ENCODE results near the gene LSM11. TPM values are rescaled to one million over a fixed set of nuclear protein-coding genes. Genes with fewer than 3 reads are reported as not detected.

LSM11 gene
- total RNA-seq, 1 donor from 2014 or later, result 8.8 TPM

DNA sequence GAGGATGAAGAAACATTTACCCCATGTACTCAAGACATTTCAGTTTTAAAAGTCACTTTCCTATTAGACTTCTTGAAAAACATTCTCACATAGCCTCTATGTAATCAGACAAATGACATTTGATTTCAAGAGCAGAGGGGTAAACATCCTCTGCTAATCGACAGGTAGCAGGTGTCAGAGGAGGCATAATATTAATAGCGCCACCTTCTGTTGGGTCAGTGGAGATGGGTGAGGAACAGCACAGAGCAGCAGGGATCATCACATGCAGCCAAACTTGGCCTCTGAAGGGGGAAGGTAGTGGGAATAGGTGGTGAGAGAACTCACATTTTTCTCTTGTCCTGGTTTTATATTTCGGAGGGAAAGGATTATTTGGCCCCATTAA is 3.3 kb upstream of the LSM11 start:
- H3K4me1 Mint-ChIP-seq (ENCODE audit: low read depth), result peaks cover 26% of the 10 kb centered on the region
- H3K27ac Mint-ChIP-seq, result no peak overlapping the region
- H3K27me3 Mint-ChIP-seq (ENCODE audit: insufficient read depth), result peaks cover 3% of the 10 kb centered on the region
- peaks cover 30% of the 10 kb centered on the region for H3K36me3 Mint-ChIP-seq (ENCODE audit: low read depth)
- no peaks in the 10 kb centered on the region for H3K9me3 Mint-ChIP-seq
- peak; percentile 13 for DNase-seq (ENCODE audit: low spot score)
- H3K4me3 Mint-ChIP-seq, result no peak overlapping the region
- intact Hi-C loops (cut with micrococcal nuclease), result no loop called here

DNA sequence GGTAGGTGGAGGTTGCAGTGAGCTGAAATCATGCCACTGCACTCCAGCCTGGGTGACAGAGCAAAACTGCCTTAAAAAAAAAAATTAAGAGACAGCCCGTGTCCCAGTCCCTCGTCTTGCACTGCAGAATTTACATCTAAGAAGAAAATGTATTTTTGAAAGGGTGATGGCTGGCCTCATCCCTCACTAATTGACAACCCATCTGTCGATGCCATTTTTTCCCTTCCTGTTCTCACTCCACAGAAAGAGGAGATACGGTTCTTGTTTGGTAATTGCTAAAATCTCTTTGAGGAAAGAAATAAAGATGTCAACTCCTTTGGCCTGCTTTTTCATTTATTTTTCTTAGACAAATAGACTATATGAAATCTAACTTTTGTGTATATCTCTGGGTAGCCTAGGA is 2.4 kb upstream of the LSM11 start:
- Mint-ChIP-seq H3K27ac (no peak overlapping the region), H3K4me3 (no peak overlapping the region), H3K27me3 (ENCODE audit: insufficient read depth) (peaks cover 3% of the 10 kb centered on the region), H3K4me1 (ENCODE audit: low read depth) (peaks cover 31% of the 10 kb centered on the region), H3K36me3 (ENCODE audit: low read depth) (peaks cover 31% of the 10 kb centered on the region), H3K9me3 (no peaks in the 10 kb centered on the region)
- intact Hi-C loops (cut with micrococcal nuclease), result no loop called here
- DNase-seq (ENCODE audit: low spot score), result no peak

DNA sequence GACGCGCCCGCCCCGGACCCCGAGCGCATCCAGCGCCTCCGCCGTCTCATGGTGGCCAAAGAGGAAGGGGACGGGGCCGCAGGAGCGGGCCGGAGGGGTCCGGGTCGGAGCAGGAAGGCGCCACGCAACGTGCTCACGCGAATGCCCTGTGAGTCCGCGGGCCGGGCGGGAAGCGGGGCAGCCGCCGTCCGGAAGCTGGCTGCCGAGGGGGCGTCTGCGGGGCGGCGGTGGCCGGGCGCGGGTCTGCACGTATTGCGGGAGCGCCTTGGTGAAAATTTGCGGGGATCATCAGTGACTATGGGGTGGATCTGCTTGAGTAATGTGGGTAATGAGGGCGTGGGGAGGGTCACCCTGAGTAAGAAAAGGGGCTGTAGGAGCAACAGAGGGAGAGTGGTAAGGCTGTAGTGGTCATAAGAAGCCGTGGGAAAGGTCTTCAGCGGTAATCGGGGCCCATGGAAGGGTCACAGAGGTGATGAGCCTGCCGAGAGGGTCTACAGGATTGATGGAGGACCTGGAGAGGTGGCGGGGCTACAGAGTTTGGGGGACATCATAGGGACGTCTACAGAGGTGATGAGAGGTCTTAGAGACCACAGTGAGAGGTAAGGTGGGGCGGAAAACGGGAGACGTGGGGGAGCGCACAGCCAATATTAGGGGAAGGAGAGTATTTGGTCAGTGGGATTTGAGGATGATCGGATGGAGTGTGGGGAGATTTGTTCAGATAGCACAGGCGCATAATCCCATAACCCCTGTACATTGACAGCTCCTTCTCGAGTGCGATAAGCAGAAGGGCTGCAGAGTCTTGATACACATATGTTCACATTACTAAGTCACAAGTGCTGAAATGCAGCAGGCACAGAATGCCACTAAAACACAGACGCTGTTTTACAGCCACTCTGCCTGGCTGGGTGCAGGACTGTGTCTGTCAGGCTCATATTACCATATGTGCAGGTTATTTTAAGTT is 819 bp downstream of the LSM11 start:
- peaks cover 13% of the 10 kb centered on the region for H3K36me3 Mint-ChIP-seq (ENCODE audit: low read depth)
- H3K4me1 Mint-ChIP-seq (ENCODE audit: low read depth), result peaks cover 51% of the 10 kb centered on the region
- H3K27me3 Mint-ChIP-seq (ENCODE audit: insufficient read depth), result peaks cover 3% of the 10 kb centered on the region
- H3K9me3 Mint-ChIP-seq, result no peaks in the 10 kb centered on the region
- H3K4me3 Mint-ChIP-seq, result peak overlapping the region; percentile 98
- intact Hi-C loops (cut with micrococcal nuclease), result no loop called here
- DNase-seq (ENCODE audit: low spot score), result peak; percentile 21
- H3K27ac Mint-ChIP-seq, result peak overlapping the region; percentile 93

DNA sequence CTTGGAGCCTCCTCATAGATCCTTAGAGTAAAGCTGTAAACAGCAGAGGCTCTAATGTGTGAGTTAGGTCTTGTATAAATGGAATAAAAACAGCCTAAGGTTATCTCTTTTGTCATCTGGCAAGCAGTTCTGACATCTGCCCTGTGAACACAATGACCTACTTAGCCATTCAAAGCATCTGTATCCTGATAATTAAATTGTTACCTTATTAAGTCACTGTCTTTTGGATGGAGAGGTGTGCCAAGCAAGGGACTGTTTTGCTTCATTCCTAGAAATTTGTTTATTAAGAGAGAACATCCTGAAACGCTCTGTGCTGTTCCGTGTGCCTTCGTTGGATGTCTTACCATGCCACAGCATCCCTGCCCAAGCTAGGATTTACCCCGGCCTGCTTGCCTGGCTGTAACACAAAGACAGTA is 1.5 kb downstream of the LSM11 start:
- Mint-ChIP-seq H3K4me1 (ENCODE audit: low read depth) (peaks cover 50% of the 10 kb centered on the region), H3K36me3 (ENCODE audit: low read depth) (peaks cover 8% of the 10 kb centered on the region), H3K9me3 (no peaks in the 10 kb centered on the region), H3K4me3 (peak overlapping the region; percentile 98), H3K27ac (no peak overlapping the region), H3K27me3 (ENCODE audit: insufficient read depth) (peaks cover 3% of the 10 kb centered on the region)
- intact Hi-C loops (cut with micrococcal nuclease), result no loop called here
- no peak for DNase-seq (ENCODE audit: low spot score)

DNA sequence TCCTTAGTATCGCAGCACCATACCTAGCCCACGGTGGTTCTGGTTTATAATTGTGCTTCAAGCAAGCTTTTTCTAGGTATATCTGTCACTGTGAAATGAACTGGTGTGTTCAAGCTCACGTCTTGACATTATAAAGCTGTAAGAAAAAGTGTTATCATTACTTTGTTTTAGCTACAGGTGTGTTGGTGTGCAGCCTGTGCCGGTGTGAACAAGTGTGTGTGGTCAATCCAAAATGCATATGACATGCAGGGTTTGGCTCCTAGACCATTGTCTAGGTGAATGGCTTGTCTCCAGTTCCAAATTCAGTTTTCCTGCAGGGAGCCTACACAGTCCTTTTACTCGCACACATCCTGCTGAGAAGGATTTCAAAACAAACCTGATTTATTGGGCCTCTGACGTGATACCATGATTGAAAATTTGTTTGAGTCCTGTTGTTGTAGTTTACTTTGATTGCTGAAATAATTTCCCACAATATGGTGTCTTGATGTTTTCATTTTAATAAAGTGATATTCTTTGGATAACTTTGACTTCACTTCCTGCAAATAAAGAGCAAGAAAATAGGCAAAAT is 3.7 kb downstream of the LSM11 start:
- peaks cover 6% of the 10 kb centered on the region for H3K36me3 Mint-ChIP-seq (ENCODE audit: low read depth)
- H3K4me1 Mint-ChIP-seq (ENCODE audit: low read depth), result peaks cover 45% of the 10 kb centered on the region
- H3K27ac Mint-ChIP-seq, result no peak overlapping the region
- intact Hi-C loops (cut with micrococcal nuclease), result no loop called here
- DNase-seq (ENCODE audit: low spot score), result no peak
- H3K4me3 Mint-ChIP-seq, result no peak overlapping the region
- no peaks in the 10 kb centered on the region for H3K9me3 Mint-ChIP-seq
- peaks cover 3% of the 10 kb centered on the region for H3K27me3 Mint-ChIP-seq (ENCODE audit: insufficient read depth)

DNA sequence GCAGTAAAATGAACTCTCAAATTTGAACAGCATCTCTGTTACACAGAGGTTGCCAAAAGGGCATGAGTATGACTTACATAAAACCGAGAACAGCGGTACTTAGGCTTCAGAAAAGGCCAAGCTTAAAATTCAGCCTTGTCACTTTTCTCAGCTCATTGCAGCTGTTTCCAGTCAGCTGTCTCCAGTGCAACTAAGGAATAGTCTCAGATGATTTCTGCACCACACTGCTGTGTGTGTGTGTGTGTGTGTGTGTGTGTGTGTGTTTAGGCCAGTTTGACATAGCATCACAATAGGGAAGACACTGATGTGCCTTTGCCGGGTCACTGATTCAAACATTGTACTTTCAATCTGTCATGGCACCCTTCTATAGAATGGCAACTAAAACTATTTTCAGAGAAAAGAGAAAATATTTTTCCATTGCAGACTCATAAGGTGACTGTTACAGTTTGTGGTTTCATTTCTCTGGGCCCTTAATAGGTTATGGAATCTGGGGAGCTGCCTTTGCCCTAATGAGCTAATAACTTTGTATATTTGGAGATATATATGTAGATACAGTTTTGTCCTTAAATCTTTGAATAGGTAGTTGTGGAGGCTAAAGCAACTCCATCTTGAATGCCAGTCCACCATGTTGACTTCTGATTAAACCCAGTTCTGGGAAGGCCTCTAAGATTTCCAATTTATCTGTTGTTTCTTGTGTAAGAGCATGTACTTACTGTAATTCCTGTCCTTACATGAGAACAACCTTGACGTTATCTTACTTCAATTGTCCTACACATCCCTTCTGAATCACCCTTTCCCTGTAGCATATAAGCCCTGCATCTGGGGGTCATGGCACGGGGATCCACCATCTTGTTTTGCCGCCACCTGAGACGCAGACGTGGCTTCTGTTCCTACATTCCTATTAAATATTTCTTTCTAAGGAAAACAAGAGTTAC is 4.5 kb downstream of the LSM11 start:
- Mint-ChIP-seq H3K27me3 (ENCODE audit: insufficient read depth) (peaks cover 3% of the 10 kb centered on the region), H3K4me3 (no peak overlapping the region), H3K27ac (peak overlapping the region; percentile 51), H3K9me3 (no peaks in the 10 kb centered on the region), H3K4me1 (ENCODE audit: low read depth) (peaks cover 41% of the 10 kb centered on the region), H3K36me3 (ENCODE audit: low read depth) (peaks cover 10% of the 10 kb centered on the region)
- DNase-seq (ENCODE audit: low spot score), result no peak
- intact Hi-C loops (cut with micrococcal nuclease), result no loop called here

DNA sequence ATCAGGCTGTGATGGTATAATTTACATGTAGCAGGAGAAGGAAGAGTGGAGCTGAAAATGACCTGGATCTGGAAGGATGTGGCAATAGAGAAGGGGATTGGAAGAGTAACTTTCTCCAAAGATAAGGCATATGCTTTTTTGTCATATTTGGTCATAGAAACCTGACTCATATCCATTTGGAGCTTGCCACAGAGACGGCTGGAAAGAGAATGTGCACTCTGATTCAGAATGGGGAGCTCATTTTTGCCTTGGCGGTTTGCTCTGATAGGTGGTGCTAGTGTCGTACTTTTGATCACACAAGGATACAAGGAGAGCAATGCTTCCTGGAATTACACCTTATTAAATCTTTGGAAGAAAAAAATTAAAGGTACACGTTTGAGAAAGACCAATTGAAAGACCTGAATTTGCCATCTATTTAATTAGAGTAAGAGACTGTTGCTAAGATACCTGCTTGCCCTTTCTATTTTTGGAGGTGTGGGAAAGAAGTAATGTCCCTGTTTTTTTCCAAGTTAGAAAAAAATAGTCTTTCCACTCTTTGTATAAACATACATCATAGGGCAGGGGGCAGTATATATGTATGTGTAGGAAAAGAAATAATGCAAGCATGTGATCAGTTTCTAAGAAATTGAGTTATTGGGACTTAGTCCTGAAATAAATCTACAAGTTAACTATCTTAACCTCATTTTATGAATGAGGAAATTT is 5.4 kb downstream of the LSM11 start:
- Mint-ChIP-seq H3K36me3 (ENCODE audit: low read depth) (peaks cover 10% of the 10 kb centered on the region), H3K27ac (no peak overlapping the region), H3K4me1 (ENCODE audit: low read depth) (peaks cover 37% of the 10 kb centered on the region), H3K4me3 (no peak overlapping the region), H3K9me3 (no peaks in the 10 kb centered on the region), H3K27me3 (ENCODE audit: insufficient read depth) (peaks cover 3% of the 10 kb centered on the region)
- no peak for DNase-seq (ENCODE audit: low spot score)
- intact Hi-C loops (cut with micrococcal nuclease), result no loop called here

DNA sequence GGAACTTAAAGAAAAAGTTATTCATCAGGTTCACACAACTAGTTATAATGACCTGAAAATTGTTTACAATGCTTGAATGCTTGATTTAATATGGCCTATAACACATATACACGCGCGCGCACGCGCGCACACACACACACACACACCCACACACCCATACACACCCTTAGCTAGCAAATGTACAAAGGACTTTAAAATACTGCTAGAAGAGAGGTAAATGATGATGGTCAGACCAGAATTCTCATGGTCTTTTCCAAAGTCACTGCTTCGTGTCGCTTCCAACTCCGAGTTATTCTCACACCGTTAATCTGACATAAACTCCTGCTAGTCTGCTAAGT is 5.9 kb downstream of the LSM11 start:
- Mint-ChIP-seq H3K36me3 (ENCODE audit: low read depth) (peaks cover 7% of the 10 kb centered on the region), H3K9me3 (no peaks in the 10 kb centered on the region), H3K27me3 (ENCODE audit: insufficient read depth) (no peaks in the 10 kb centered on the region), H3K4me3 (no peak overlapping the region), H3K4me1 (ENCODE audit: low read depth) (peaks cover 33% of the 10 kb centered on the region), H3K27ac (no peak overlapping the region)
- no peak for DNase-seq (ENCODE audit: low spot score)
- intact Hi-C loops (cut with micrococcal nuclease), result no loop called here

DNA sequence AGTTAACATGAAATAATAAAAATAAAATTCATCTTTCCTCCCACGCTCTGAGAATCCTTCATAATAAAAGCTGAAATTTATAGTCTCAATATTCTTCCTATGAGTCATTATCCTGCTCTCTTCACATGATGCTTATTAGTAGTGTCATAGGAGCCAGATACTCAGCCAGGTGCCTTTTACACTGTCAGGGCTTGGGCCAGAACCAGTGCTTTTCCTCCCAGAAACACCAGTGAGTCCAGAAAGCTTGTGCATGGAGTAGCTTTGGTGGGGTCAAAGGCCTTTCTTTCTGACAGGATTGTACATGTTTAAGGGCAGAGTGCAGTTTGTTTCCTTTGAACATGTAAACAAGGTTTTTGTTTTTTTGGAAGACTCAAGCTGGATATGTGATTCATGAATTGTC is 6.8 kb downstream of the LSM11 start:
- intact Hi-C loops (cut with micrococcal nuclease), result no loop called here
- Mint-ChIP-seq H3K9me3 (no peaks in the 10 kb centered on the region), H3K36me3 (ENCODE audit: low read depth) (peaks cover 8% of the 10 kb centered on the region), H3K27ac (no peak overlapping the region), H3K4me3 (no peak overlapping the region), H3K27me3 (ENCODE audit: insufficient read depth) (no peaks in the 10 kb centered on the region), H3K4me1 (ENCODE audit: low read depth) (peaks cover 25% of the 10 kb centered on the region)
- DNase-seq (ENCODE audit: low spot score), result no peak

DNA sequence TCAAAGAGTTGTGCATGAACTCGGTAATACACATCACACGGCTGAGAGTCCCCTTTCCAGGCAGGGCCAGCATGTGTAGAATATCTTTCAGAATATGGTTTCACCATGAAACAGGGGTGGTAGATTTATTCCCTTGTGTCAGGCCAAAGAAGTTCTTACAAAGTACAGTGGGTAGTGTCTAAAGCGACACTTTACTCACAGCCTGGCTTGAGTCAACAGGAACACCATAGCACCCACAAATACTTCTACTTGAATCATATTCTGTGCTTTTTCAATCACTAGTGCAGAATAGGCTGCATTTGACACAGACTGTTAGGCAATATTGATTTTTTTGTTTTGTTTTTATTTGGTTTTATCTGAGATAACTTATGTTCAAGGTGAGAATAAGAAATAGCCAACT is 12.6 kb downstream of the LSM11 start:
- H3K27ac Mint-ChIP-seq, result no peak overlapping the region
- no peaks in the 10 kb centered on the region for H3K9me3 Mint-ChIP-seq
- no peak for DNase-seq (ENCODE audit: low spot score)
- peaks cover 14% of the 10 kb centered on the region for H3K36me3 Mint-ChIP-seq (ENCODE audit: low read depth)
- no peak overlapping the region for H3K4me3 Mint-ChIP-seq
- H3K4me1 Mint-ChIP-seq (ENCODE audit: low read depth), result peaks cover 8% of the 10 kb centered on the region
- intact Hi-C loops (cut with micrococcal nuclease), result no loop called here
- no peaks in the 10 kb centered on the region for H3K27me3 Mint-ChIP-seq (ENCODE audit: insufficient read depth)

DNA sequence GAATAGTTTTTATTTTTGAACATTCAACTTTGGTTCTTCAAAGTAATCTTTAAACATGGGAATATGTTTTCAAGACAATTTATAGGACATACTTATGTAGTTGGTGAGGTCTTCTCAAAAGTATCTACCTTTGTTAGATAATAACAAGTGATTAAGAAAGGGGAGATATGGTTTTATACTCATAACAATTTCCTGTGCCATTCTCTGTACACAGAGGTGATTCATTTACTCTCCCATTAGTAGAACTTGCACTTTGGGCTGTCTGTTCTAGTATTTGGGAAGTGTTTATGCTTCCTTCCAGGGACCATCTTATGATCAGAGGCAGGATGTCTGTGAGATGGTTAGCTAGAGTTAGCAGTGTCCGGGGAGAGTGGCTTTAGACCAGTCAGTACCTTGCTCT is 15.2 kb downstream of the LSM11 start:
- no peak overlapping the region for H3K27ac Mint-ChIP-seq
- DNase-seq (ENCODE audit: low spot score), result no peak
- H3K4me1 Mint-ChIP-seq (ENCODE audit: low read depth), result peaks cover 8% of the 10 kb centered on the region
- peaks cover 12% of the 10 kb centered on the region for H3K36me3 Mint-ChIP-seq (ENCODE audit: low read depth)
- intact Hi-C loops (cut with micrococcal nuclease), result no loop called here
- H3K27me3 Mint-ChIP-seq (ENCODE audit: insufficient read depth), result no peaks in the 10 kb centered on the region
- no peaks in the 10 kb centered on the region for H3K9me3 Mint-ChIP-seq
- H3K4me3 Mint-ChIP-seq, result no peak overlapping the region
